Stimulated activated CD4-positive, alpha-beta T cell treated with anti-CD3 and anti-CD28 coated beads, TNF-alpha, amount 100 ng/mL, for 24 hours (primary cell): ENCODE data around the gene ZNF417.
"Not testable (repeated sequence)": the region's sequence is repeated elsewhere in the genome, so short reads cannot be mapped to it uniquely, and the experiment has no call there.

ENCODE experiments used
- DNase-seq, 3 experiments: peaks; one replicate each; pipeline ENCODE4 v3.0.0-alpha.2; 2020; ENCODE audit warnings: low read depth in 3 of 3

The ZNF417 gene

GRCh38 chr19:57916168-57916995, at the start of gene ZNF417:
ZNF417 (minus strand) TSS chr19:57916592; CDS start chr19:57916411, 181 bp downstream.
- peak; percentile 67 to 80 (median 74) for DNase-seq

GRCh38 chr19:57964761-57965160, 48.4 kb upstream of the ZNF417 start:
- DNase-seq: no peak

DNA sequence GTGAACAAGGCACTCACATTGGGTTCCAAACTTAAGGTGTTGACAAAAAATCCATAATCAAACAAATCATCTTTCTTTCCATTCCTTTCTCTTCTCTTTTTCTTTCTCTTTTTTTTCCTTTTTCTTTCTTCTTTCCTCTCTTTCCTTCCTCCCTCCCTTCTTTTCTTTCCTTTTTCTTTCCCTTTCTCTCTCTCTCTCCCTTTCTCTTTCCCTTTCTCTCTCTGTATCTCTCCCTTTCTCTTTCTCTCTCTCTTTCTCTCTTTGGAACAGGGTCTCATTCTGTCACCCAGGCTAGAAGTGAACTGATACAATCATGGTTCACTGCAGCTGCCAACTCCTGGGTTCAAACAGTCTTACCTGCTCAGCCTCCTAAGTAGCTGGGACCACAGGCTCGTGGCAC, 45.4 kb upstream of the ZNF417 start:
- no peak for DNase-seq

DNA sequence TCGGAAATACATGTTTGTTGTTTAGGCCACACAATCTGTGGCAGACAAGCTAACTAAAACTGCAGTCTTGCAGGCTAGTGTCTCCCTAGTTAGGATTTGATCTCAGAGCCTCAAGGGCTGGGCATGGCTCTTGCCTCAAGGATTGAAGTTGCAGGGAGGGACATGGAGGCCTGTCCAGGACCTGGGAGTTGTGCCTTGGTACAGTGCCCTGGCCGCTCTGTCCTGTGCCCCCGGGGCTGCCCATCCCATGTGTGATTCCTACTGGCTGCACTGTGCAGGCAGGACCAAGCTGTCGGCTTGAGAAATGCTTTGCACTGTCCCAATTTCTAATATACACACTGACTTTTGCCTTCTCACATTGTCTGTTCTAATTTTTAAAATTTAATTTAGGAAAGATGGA, 38.6 kb upstream of the ZNF417 start:
- no peak for DNase-seq

- DNase-seq: no peak
These were observed 33.3 kb upstream of the ZNF417 start for GRCh38 chr19:57949702-57950101.

GRCh38 chr19:57949296-57949695, 32.9 kb upstream of the ZNF417 start:
- DNase-seq: no peak

GRCh38 chr19:57947419-57948134, 31.2 kb upstream of the ZNF417 start, which contains the start of gene ZNF256:
ZNF256 (minus strand) TSS chr19:57947706; CDS start chr19:57947474, 232 bp downstream.
- DNase-seq: peak; percentile 89 to 91 (median 91)

GRCh38 chr19:57947088-57947418, 30.7 kb upstream of the ZNF417 start:
- no peak for DNase-seq

DNA sequence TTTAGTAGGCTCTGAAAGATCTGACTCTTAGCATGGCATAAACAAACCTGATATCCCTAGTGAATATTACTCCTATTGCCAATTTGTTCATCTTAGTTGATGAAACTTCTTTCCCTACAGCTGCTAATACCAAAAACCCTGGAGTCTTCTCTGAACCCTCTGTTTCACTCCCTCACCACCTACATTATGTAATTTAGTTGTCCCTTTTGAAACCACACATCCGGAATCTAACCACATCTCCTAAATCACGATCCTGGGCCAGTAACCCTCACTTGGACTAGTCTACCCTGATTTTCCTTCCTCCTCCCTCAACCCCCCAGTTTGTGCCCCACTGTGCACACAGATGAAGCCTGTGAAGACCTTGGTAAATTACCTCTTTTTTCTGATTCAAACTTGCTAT, 29.9 kb upstream of the ZNF417 start:
- DNase-seq: no peak

DNA sequence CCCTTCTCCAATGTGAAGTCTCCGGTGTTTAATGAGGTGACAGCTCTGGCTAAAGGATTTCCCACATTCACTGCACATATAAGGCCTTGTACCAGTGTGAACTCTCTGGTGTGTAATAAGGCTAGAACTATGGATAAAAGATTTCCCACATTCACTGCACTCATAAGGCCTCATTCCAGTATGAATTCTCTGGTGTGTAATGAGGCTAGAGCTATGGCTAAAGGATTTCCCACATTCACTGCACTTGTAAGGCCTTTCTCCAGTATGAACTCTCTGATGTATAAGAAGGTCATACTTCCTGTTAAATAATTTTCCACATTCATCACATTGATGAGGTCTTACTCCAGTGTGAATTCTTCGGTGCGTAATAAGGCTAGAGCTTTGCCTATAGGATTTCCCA, 25.2 kb upstream of the ZNF417 start:
- DNase-seq: no peak

- no peak for DNase-seq
These were observed 19.3 kb upstream of the ZNF417 start for GRCh38 chr19:57935731-57936130.

DNA sequence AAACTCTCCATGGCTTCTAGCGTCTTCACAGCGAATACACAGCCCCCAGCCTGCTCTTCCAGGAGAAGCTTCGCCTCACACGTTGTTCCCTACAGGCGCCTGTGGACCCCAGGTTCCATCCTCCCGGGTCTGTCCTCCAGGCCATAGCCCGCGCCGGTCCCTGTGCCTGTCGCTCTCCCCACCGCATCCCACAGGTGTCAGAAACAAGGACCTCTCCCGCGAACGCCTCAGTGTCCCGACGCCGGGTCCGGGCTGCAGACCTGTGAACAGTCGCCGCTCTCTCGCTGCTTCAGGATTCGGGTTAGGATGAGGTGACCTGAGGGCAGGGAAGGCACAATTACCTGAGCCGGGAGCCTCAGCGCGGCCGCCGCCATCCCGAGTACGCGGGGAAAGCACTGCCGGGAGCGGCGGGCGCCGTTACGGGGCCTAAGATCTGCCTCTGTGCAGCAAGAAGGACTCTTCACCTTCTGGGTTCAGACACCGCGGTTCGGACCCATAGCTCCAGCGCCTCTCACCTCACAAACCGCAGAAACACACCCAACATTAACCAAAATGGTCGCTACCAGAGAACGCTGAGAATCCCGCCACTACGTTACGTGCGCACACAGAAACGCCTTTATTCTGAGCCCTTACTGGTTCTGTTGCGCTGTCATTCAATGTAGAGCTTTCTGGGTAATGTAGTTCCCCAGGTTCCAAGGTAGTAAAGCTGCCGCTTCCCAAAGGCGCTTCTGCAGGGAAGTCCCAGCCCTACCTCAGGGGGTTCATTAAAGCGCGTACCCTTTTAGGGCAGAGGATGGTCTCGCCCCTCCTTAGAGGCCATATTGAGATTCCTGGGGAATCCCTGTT, 18.7 kb upstream of the ZNF417 start, which contains the start of gene ZNF418:
ZNF418 (minus strand) TSS at position 583 of the 846 bp plus-strand sequence. CDS start 1,580 bp downstream, outside the sequence.
- peak in 1 of 3 experiments; percentile 25 for DNase-seq

DNA sequence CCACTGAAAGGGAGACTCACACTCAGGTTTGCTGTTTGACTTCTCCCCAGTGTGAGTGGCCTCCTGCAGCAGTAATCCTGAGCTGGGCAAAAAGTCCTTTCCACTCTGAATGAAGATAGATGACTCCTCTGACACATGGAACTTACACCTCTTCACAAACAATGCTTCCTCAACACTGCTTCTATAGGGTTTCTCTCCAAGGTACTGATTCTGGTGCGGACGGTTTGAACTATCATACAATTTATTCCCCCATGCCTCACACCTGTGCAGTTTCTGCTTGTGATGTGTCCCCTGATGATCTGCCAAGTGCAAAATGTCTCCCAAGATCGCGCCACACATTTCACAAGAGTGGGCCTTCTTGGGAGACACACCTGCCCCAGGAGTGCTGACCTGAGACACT, 11.2 kb upstream of the ZNF417 start:
- DNase-seq: no peak

DNA sequence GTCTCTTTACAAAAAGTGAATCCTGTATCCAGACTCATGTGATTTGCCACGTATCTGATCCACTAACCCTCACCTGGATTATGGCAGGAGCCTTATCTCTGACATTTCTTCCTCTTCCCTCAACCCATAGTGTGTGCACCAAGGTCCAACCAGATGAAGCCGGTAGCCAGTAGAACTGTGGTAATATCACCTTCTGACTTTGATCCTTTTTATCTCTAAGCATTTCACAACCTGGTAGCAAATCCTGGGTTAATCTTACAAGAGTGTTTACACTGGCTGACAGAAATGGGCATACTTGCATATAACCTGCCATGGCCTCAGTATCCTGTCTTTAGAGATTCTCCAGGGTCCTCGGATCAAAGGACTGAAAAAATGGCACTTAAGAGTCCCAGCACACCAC, 1.9 kb downstream of the ZNF417 start:
- DNase-seq: no peak

DNA sequence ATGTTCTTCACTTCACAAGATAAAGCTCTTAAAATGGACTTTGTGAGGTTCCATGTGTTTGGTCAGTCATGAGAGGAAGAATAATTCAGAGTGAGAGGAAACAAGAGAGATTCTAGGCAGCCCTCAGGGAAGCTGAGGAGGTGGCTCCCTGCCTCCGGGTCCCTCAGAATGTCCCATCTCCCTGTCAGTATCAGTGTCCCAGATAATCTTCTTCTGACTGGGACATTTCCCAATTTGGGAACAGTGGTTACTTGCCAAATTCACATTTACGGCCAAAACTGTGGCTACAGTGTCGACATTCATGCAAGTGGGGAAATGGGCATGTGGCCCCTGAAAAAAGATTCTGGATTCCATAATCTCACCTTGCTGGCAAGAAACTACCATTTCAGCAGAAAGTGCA, 9.0 kb downstream of the ZNF417 start:
- DNase-seq: no peak

GRCh38 chr19:57905258-57905657, 11.1 kb downstream of the ZNF417 start:
- no peak for DNase-seq

DNA sequence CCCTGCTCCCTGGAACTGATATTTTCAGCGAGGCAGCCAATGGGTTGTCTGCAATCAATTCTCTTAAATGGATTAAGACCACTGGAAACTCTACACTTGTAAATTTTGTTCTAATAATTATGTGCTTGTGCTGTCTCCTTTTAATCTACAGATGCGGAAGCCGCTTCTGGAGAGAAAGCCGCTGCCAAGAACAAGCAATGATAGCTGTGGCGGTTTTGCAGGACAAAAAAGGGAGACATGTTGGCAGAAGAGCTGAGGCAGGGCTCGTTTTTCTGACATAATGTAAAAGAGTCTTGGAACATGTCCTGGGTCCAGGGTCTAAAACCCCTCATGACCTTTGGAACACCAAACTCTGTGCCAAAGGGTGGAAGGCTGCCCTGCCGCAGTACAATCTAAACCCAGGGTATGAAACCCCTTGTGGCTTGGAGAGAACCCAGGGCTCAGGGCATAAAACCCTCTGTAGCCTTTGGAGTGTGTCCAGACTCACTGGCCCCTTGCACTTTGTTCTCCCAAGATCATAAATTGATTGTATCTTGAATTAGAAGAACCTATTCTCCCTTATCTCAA, 12.7 kb downstream of the ZNF417 start:
- no peak for DNase-seq

- no peak for DNase-seq
These were observed 16.1 kb downstream of the ZNF417 start for GRCh38 chr19:57900311-57900710.

DNA sequence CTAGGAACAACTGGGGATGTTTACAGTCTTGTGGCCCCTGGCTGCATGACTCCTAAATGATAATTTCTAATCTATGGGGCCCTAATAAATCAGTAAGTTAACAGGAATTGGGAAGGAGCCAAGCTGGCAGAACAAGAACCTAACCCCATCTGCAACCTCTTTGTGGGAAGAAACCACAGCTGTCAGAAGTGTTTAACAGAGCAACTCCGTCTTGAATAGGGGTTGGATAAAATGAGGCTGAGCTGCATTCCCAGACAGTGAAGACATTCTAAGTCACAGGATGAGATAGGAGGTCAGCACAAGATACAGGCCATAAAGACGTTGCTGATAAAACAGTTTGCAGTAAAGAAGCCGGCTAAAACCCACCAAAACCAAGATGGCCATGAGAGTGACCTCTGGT, 25.7 kb downstream of the ZNF417 start:
- not testable (repeated sequence) for DNase-seq

- peak; percentile 57 to 81 (median 76) for DNase-seq
These were observed 27.7 kb downstream of the ZNF417 start, which contains the start of gene ZNF814 for GRCh38 chr19:57888560-57889231. ZNF814 (minus strand) TSS chr19:57889037; CDS start chr19:57888802, 235 bp downstream.

DNA sequence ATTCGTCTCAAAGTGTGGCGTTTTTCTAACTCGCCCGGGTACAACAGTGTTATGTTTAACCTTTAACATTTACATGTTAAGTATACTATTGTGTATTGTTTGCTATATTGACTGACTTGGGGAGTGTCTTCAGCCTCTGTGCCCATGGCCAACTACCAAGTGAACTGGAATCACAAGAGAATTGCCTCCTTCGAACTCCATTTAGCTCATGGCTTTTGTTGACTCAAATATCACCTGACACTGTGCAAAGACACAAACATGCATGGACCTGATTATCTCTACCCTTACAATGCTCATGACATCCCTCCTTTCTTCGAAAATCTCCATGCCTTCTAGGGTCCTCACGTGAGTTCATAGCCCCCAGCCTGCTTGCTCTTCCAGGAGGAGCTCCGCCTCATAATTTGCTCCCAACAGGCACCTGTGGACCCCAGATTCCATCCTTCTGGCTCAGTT, 28.3 kb downstream of the ZNF417 start:
- DNase-seq: no peak
